ENCODE measurements around the gene PMPCA.

The PMPCA gene

GRCh38 chr9:136373300-136374182 is 36.9 kb upstream of the PMPCA start, which contains the start of gene CARD9:
CARD9 (minus strand) TSS chr9:136373669; CDS start chr9:136372078, 1,591 bp downstream.
- DNase-seq (ENCODE audit: low spot score) (no peak), FAIRE-seq (no peak)

DNA sequence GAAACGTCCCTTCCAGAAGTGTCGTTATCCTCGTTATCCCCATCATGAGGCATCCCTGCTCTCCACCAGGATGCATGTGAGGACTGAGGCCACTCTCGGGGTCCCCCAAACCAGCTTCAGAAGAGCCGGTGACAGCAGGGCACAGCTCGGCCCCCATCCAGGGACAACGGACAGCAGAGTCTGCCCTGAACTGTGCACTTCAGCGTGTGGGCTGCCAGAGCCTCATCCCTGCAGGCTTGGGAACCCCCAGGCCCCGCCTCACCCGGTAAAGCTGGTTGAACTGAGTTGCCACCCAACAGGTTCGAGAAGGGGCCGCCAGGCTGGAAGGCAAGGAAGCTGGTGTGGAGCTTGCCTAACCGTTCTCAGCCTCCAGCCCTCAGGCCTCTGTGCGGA is 36.3 kb upstream of the PMPCA start:
- DNase-seq (ENCODE audit: low spot score) (no peak), FAIRE-seq (no peak)

GRCh38 chr9:136375096-136375495 is 35.4 kb upstream of the PMPCA start:
- FAIRE-seq = no peak
- no peak for DNase-seq (ENCODE audit: low spot score)

DNA sequence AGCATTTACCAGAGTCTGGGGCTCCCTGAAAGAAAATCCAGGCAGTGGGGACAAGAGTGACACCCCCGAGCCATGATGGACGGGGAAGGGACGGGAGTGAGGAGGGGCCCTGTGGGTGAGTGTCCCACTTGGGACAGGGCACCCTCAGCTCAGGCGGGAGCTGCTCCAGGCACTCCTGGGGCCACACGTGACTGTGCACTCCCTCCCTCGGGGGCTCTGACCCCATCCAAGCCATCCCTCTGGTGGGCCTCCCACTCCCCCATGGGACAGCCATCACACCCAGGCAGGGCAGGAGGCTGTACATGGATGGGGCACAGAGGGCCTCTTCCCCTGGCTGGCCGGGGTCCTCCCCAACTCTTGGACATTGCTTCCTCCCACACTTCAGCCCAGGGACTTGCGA is 34.0 kb upstream of the PMPCA start:
- FAIRE-seq = no peak
- DNase-seq (ENCODE audit: low spot score) = no peak

GRCh38 chr9:136377341-136378169 is 32.9 kb upstream of the PMPCA start:
- no peak for FAIRE-seq
- DNase-seq (ENCODE audit: low spot score) = no peak

DNA sequence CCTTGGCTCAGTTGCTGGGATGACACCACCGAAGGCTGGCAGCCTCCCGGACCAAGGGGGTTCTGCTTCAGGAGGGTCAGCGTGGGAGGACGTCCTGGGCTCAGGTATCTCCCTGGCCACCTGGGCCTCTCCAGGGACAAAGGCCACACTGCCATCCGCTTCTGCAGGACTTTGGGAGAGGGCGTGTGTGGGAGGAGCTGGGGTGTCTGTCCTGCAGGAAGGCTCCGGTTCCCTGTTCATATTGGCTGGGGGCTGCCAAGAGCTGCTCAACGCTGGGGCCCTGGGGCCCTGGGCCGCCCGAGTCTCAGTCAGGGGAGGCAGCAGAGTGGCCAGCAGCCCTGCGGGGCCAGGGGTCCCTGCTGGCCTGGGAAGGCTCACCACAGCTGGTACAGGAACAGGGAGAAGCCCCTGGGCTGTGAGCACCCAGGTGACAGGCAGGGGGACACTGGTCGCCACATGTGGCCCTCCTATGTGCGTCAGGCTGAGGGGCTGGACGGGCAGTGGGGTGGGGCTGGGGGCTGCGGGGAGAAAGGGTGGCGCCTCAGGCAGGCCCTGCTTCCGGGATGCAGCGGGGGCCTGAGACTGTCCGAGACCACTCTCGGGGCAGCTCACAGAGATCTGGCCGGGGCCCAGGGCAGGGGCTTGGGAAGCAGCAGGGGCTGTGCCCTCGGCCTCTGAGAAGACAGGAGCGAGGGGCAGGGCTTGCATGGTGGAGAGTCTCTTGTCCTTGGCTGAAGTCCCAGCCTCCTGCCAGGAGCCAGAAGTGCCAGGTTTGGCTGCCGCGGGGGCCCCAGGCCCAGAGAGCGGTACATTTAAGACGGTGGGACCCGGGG is 32.1 kb upstream of the PMPCA start:
- DNase-seq (ENCODE audit: low spot score) (no peak), FAIRE-seq (no peak)

- DNase-seq (ENCODE audit: low spot score) (no peak), FAIRE-seq (no peak)
Measured at GRCh38 chr9:136379003-136379287, 31.5 kb upstream of the PMPCA start.

DNA sequence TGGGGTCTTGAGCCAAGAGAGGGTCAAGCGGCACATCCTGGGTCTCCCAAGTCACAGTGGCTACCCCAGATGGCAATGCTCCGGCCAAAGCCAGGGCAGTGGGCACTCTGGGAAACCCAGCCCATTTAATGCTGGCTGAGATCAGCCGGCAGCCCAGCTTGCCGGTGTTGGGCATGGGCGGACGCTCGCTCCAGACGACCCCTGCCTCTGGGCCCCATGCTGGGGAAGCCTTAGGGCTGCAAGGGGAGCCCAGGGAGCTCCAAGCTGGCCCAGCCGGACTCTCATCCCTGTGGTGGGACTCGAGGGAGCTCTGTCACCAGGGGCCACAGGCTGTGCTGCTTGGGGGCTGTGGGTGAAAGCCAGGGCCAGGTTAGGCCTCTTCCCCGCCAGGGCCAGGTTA is 31.1 kb upstream of the PMPCA start:
- FAIRE-seq = no peak
- DNase-seq (ENCODE audit: low spot score) = no peak

DNA sequence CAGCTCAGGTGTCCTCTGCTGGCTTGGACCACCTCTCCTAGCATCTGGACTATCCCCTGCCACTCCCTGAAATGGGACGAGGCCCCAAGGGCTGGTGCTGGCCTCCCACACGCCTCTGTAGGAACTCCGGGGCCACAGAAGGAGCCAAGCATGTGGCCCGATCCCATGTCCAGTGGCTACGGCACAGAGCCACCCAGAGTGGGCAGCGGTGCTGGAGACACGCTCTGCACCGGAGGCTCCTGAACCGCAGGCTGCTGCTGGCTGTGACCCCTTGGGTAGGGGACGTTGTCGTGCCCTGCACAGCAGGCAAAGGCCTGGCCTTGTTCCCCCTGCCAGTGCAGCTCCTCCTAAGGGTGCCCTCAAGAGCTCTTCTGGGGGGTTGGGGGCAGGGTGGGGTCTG is 30.6 kb upstream of the PMPCA start:
- FAIRE-seq (no peak), DNase-seq (ENCODE audit: low spot score) (no peak)

- FAIRE-seq = no peak
- no peak for DNase-seq (ENCODE audit: low spot score)
Measured at GRCh38 chr9:136380381-136380780, 30.1 kb upstream of the PMPCA start.

DNA sequence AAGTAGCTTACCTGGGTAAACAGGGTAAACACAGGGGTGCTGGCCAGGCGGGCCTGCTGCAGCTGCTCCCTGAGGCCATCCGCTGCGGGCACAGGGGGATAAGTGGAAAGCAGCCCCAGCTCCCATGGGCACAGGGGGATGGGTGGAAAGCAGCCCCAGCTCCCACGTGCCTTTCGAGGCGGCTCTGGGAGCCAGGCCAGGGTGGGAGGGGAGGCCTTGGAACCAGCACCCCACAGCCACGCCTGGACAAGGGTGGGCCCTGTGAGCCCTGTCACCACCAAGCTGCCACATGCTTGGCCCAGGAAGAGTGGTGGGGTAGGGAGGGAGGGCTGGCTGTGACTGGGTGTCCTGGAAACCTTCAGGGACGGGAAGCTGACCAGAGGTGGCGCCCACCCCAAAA is 29.1 kb upstream of the PMPCA start:
- DNase-seq (ENCODE audit: low spot score) (no peak), FAIRE-seq (no peak)

GRCh38 chr9:136381966-136382513 is 28.4 kb upstream of the PMPCA start:
- no peak for FAIRE-seq
- DNase-seq (ENCODE audit: low spot score) = no peak

- no peak for FAIRE-seq
- DNase-seq (ENCODE audit: low spot score) = no peak
Measured at GRCh38 chr9:136383436-136383835, 27.0 kb upstream of the PMPCA start.

DNA sequence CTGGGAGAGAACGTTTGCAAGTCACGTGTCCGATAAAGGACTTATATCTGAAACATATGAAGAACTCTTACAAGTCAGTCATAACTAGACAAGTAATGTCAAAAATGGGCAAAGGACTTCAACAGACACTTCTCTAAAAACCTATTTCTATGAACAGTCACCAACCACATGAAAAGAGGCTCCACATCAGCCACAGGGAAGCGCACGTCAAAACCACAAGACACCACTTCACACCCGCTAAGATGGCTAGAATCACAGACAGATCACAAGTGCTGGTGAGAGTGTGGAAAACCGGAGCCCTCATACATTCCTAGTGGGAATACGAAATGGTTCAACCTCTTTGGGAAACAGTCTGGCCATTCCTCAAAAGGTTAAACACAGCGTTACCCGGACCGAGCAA is 25.4 kb upstream of the PMPCA start:
- no peak for DNase-seq (ENCODE audit: low spot score)
- FAIRE-seq = no peak

DNA sequence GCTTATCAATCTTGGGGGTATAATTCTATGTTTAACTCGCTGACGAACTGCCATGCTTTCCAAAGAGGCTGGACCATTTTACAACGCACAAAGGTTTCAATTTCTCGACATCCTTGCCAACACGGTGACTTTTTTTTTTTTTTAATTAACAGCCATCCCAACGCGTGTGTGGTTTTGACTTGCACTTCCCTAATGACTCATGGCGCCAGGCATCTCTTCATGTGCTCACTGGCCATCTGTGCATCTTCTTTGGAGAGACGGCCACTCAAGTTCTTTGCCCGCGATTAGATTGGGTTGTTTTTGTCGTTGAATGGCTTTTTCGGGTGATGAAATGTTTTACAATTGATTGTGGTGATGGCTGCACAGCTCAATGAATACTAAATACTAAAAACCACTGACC is 24.4 kb upstream of the PMPCA start:
- FAIRE-seq = no peak
- no peak for DNase-seq (ENCODE audit: low spot score)

GRCh38 chr9:136387217-136387616 is 23.2 kb upstream of the PMPCA start:
- DNase-seq (ENCODE audit: low spot score) (no peak), FAIRE-seq (no peak)

DNA sequence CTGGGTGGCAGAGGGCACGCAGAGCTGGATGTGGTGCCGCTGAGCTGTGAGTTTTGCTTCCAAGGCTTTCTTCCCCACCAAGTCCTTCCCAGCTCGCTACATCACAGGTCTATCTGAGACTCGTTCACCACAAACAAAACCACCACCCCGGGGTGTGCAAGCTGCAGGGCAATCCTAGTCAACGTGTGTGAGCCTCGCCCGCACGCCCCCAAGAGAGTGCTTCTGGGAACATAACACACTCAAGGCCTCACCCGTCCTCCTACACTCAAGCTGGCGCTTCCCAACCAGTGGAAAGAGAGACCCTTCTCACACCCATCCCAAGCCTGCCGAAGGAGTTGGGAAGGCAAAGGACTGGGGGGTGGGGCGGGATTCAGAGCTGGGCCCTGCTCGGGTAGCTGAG is 21.1 kb upstream of the PMPCA start:
- FAIRE-seq = no peak
- no peak for DNase-seq (ENCODE audit: low spot score)

DNA sequence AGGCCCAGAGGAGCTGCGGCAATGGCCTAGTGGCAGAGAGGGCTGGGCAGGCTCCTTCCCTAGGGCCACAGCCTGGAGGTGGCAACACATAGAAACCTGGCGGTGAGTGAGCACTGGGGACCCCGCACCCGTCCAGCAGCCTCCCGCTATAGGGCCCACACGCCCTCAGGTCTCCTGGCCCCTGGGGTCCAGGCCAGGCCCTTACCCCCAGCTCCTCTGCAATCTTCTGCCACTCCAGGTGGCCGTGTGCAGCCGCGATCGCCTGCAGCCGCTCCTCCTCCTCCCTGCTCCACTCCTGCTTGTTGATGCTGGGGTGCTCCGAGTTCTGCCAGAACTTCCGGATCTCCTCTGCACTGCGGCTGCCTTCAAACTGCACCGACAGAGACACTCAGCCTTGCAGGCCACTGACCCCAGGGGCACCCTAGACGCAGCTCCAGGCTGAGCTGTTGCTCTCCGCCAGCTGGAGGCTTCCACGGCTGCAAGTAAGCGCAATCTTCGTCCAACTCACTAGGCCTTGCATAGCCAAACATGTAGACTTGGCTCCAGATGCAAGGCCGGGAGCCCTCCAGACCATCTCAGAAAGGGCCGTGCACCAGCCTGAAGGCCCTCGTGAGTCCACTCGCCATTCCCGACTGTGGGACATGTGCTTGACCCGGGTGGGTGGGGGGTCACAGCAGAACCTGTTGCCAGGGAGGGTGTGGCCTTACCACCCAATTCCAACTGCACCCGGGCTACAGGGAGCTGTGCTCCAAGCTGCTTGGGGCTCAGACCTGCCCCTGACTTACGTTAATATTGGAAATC is 18.5 kb upstream of the PMPCA start:
- no peak for FAIRE-seq
- DNase-seq (ENCODE audit: low spot score) = no peak

DNA sequence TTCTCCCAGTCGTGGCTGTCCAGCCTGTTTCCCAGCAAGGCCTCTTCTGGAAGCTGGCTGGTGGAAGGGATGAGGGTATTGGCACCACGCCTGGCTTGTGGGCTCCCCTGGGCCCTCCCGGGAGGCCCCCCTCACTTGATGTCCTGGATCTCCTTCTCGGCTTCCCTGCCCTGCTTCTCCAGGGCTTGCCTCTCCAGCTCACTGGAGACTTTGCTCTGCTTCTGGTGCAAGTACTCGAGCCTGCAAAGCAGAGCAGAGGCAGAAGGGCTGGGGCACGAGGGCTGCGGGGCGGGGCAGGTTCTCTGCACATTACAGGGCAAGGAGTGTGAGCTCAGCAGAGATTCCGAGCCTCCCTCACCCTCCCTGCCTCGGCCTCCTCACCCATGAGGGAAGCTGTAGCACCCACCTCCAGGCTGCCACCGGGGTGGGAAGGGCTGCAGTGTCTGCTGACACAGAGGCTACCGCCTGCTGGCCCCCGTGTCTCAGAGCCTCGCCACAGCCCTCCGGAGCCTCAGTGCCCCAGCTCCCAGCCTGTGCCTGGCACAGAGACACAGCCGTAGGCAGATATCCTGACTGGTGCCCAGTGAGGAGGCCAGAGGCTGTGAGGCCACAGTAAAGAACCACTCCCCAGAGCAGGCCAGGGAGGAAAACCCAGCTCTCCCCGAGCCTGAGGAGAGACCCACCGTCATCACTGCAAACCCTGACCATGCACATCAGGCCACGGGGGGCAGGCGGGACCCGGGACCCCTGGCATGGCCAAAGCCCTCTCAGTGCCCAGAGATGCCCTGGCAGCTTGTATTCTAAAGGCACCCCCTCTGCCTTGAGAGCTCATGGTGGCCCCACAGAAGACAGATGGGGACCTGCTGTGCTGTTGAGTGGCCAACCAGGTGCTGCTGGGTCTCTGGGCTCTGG is 17.7 kb upstream of the PMPCA start:
- FAIRE-seq (no peak), DNase-seq (ENCODE audit: low spot score) (no peak)

GRCh38 chr9:136393531-136393930 is 16.9 kb upstream of the PMPCA start:
- FAIRE-seq (no peak), DNase-seq (ENCODE audit: low spot score) (no peak)
